NCI-H128 (cell line): ENCODE data around the gene CLIC3.

Experiments used
- DNase-seq: peaks from one replicate; lab custom pipeline; 2025; ENCODE audit not compliant: unreplicated experiment; lab: John Stamatoyannopoulos, UW

Gene CLIC3

GRCh38 chr9:136965771-136966484 is 30.4 kb downstream of the CLIC3 start:
- no peak for DNase-seq

- DNase-seq, result no peak
These were observed 31.4 kb downstream of the CLIC3 start for GRCh38 chr9:136964833-136965422.

GRCh38 chr9:136964171-136964689 is 32.1 kb downstream of the CLIC3 start:
- no peak for DNase-seq

- DNase-seq, result no peak
These were observed 32.6 kb downstream of the CLIC3 start for GRCh38 chr9:136963751-136964150.

- DNase-seq, result no peak
These were observed 33.0 kb downstream of the CLIC3 start for GRCh38 chr9:136963341-136963740.

- DNase-seq, result no peak
These were observed 33.6 kb downstream of the CLIC3 start for GRCh38 chr9:136962701-136963248.

- no peak for DNase-seq
These were observed 34.2 kb downstream of the CLIC3 start for GRCh38 chr9:136962163-136962562.

- DNase-seq, result no peak
These were observed 34.9 kb downstream of the CLIC3 start for GRCh38 chr9:136961279-136962065.

GRCh38 chr9:136960938-136961275 is 35.5 kb downstream of the CLIC3 start:
- DNase-seq, result no peak

GRCh38 chr9:136960212-136960937 is 36.0 kb downstream of the CLIC3 start:
- no peak for DNase-seq

GRCh38 chr9:136958898-136959850 is 37.2 kb downstream of the CLIC3 start:
- DNase-seq, result no peak

GRCh38 chr9:136958473-136958872 is 37.9 kb downstream of the CLIC3 start:
- DNase-seq, result no peak

GRCh38 chr9:136957901-136958300 is 38.5 kb downstream of the CLIC3 start:
- DNase-seq, result no peak

GRCh38 chr9:136957461-136957860 is 38.9 kb downstream of the CLIC3 start:
- DNase-seq, result no peak

- DNase-seq, result no peak
These were observed 39.8 kb downstream of the CLIC3 start for GRCh38 chr9:136956604-136957003.

GRCh38 chr9:136955943-136956335 is 40.4 kb downstream of the CLIC3 start:
- no peak for DNase-seq

GRCh38 chr9:136955202-136955942 is 41.0 kb downstream of the CLIC3 start:
- DNase-seq, result no peak

GRCh38 chr9:136954270-136955083 is 41.9 kb downstream of the CLIC3 start:
- no peak for DNase-seq
